ENCODE data around the gene TPSAB1.
"Not testable (repeated sequence)": the region's sequence is repeated elsewhere in the genome, so short reads cannot be mapped to it uniquely, and the experiment has no call there.

GRCh38 chr16:1236659-1237058, 3.8 kb upstream of the TPSAB1 start:
- TF ChIP-seq CTCF (IDR thresholded peaks at IDR 0.05; ENCODE audit: borderline replicate concordance, extremely low read depth, low read length, poor library complexity, severe bottlenecking); EZH2 (IDR thresholded peaks at IDR 0.05; ENCODE audit: borderline replicate concordance, low read depth, low read length, severe bottlenecking): not testable (repeated sequence)
